A549 (cell line): Measurements from ENCODE around the gene RRP12.

Source experiments
- CHD2 ChIP-seq: fragments of 150-350 bp; IDR thresholded peaks from 2 replicates; pipeline ENCODE4 v1.6.1; 2014; ENCODE audit warnings: low read length; ENCODE audit not compliant: partially characterized antibody
- CTCF ChIP-seq: fragments of >200 bp; sonication (Bioruptor Twin); formaldehyde crosslinking; IDR thresholded peaks from 3 replicates; pipeline ENCODE4 v1.5.1; 2016
- RAD21 ChIP-seq, 2 experiments: fragments of >200 bp in 1 of 2; sonication (Bioruptor Twin) in 1 of 2; formaldehyde crosslinking in 1 of 2; IDR thresholded peaks in 1 of 2; conservative IDR thresholded peaks in 1 of 2; 2 replicates in 1 of 2; 3 replicates in 1 of 2; pipeline ENCODE4 v1.6.1; 2012 to 2018; ENCODE audit warnings: inconsistent platforms in 1 of 2
- TF ChIP-seq, protein P1 (sequence below): fragments of 200-600 bp; sonication (generic); IDR thresholded peaks from 2 replicates; pipeline ENCODE4 v1.6.1; 2016; ENCODE audit warnings: antibody characterized with exemption, mild to moderate bottlenecking, moderate library complexity

- TF ChIP-seq CTCF (no peak), RAD21 (conservative IDR thresholded peaks at IDR 0.05 in 1 of 2, IDR thresholded peaks at IDR 0.05 in 1 of 2) (no peak), CHD2 (no peak)
- TF ChIP-seq, protein P1, sequence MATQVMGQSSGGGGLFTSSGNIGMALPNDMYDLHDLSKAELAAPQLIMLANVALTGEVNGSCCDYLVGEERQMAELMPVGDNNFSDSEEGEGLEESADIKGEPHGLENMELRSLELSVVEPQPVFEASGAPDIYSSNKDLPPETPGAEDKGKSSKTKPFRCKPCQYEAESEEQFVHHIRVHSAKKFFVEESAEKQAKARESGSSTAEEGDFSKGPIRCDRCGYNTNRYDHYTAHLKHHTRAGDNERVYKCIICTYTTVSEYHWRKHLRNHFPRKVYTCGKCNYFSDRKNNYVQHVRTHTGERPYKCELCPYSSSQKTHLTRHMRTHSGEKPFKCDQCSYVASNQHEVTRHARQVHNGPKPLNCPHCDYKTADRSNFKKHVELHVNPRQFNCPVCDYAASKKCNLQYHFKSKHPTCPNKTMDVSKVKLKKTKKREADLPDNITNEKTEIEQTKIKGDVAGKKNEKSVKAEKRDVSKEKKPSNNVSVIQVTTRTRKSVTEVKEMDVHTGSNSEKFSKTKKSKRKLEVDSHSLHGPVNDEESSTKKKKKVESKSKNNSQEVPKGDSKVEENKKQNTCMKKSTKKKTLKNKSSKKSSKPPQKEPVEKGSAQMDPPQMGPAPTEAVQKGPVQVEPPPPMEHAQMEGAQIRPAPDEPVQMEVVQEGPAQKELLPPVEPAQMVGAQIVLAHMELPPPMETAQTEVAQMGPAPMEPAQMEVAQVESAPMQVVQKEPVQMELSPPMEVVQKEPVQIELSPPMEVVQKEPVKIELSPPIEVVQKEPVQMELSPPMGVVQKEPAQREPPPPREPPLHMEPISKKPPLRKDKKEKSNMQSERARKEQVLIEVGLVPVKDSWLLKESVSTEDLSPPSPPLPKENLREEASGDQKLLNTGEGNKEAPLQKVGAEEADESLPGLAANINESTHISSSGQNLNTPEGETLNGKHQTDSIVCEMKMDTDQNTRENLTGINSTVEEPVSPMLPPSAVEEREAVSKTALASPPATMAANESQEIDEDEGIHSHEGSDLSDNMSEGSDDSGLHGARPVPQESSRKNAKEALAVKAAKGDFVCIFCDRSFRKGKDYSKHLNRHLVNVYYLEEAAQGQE: no peak
Observed at GRCh38 chr10:97331153-97331703, 69.9 kb downstream of the RRP12 start.
